OCI-LY1 (cell line): Measurements from ENCODE around the gene TRA2A.

Experiments used
- H2AFZ ChIP-seq: fragments of 200-600 bp; sonication (generic), shearing (Covaris generic); 2 replicates; pipeline ENCODE4 v1.6.0; 2014; ENCODE audit warnings: antibody characterized with exemption, mild to moderate bottlenecking, low read length
- H3F3A ChIP-seq: fragments of 200-600 bp; sonication (generic), shearing (Covaris generic); 2 replicates; pipeline ENCODE4 v1.6.0; 2014; ENCODE audit warnings: mild to moderate bottlenecking, antibody characterized with exemption, low read length, moderate library complexity; ENCODE audit not compliant: insufficient read depth
- H3K27ac ChIP-seq: fragments of 200-600 bp; sonication (generic); 2 replicates; pipeline ENCODE4 v1.5.1; 2014; ENCODE audit warnings: low read length, mixed run types, mild to moderate bottlenecking, low read depth; ENCODE audit not compliant: poor library complexity, severe bottlenecking
- H3K27me3 ChIP-seq: fragments of 200-600 bp; sonication (generic); 2 replicates; pipeline ENCODE4 v1.6.0; 2014; ENCODE audit warnings: antibody characterized with exemption, mild to moderate bottlenecking, low read length, moderate library complexity; ENCODE audit not compliant: insufficient read depth
- H3K36me3 ChIP-seq: fragments of 200-600 bp; sonication (generic); 2 replicates; pipeline ENCODE4 v1.6.1; 2014; ENCODE audit warnings: mild to moderate bottlenecking, antibody characterized with exemption, low read length, moderate library complexity, mixed read lengths; ENCODE audit not compliant: insufficient read depth
- H3K4me1 ChIP-seq: fragments of 200-600 bp; sonication (generic); 2 replicates; pipeline ENCODE4 v1.5.1; 2014; ENCODE audit warnings: mild to moderate bottlenecking, low read length, moderate library complexity; ENCODE audit not compliant: insufficient read depth, severe bottlenecking
- H3K4me2 ChIP-seq: fragments of 200-600 bp; sonication (generic), shearing (Covaris generic); 2 replicates; pipeline ENCODE4 v1.6.1; 2014; ENCODE audit warnings: low read length
- H3K4me3 ChIP-seq: fragments of 200-600 bp; sonication (generic); 2 replicates; pipeline ENCODE4 v1.5.1; 2014; ENCODE audit warnings: low read length, low read depth, mild to moderate bottlenecking, mixed read lengths; ENCODE audit not compliant: poor library complexity, severe bottlenecking
- H3K79me2 ChIP-seq: fragments of 200-600 bp; shearing (Covaris generic); 2 replicates; pipeline ENCODE4 v1.6.1; 2016; ENCODE audit warnings: mixed run types, low read length, mixed read lengths; ENCODE audit not compliant: insufficient read depth
- H3K9ac ChIP-seq: fragments of 200-600 bp; sonication (generic), shearing (Covaris generic); 2 replicates; pipeline ENCODE4 v1.6.1; 2014; ENCODE audit warnings: mild to moderate bottlenecking, low read length, mixed read lengths
- H3K9me2 ChIP-seq: fragments of 200-600 bp; sonication (generic), shearing (Covaris generic); 2 replicates; pipeline ENCODE4 v1.6.1; 2014; ENCODE audit warnings: low read depth, mild to moderate bottlenecking, low read length, mixed read lengths
- H3K9me3 ChIP-seq: fragments of 200-600 bp; shearing (Covaris generic); 2 replicates; pipeline ENCODE4 v1.6.1; 2014; ENCODE audit warnings: low read length, mixed read lengths
- H4K20me1 ChIP-seq: fragments of 200-600 bp; sonication (generic), shearing (Covaris generic); 2 replicates; pipeline ENCODE4 v1.6.0; 2016; ENCODE audit warnings: mild to moderate bottlenecking, low read length; ENCODE audit not compliant: insufficient read depth
- CTCF ChIP-seq: fragments of 200-600 bp; sonication (generic), shearing (Covaris generic); IDR thresholded peaks from 2 replicates; pipeline ENCODE4 v1.5.1; 2017; ENCODE audit warnings: mild to moderate bottlenecking, antibody characterized with exemption, low read length, moderate library complexity, mixed read lengths
- EZH2 ChIP-seq: fragments of 200-600 bp; sonication (generic), shearing (Covaris generic); IDR thresholded peaks from 2 replicates; pipeline ENCODE4 v1.8.0; 2017; ENCODE audit warnings: borderline replicate concordance, mixed run types, mild to moderate bottlenecking, antibody characterized with exemption, low read length, moderate library complexity, mixed read lengths

Gene TRA2A

GRCh38 chr7:23469150-23469960 is 62.4 kb downstream of the TRA2A start:
- peak overlapping the region; percentile 86 for H3K4me3 ChIP-seq
- H2AFZ ChIP-seq, result no peak overlapping the region
- peaks cover 47% of the 10 kb centered on the region for H3K4me1 ChIP-seq
- H3K79me2 ChIP-seq, result peaks cover 64% of the 10 kb centered on the region
- H3K36me3 ChIP-seq, result peaks cover 15% of the 10 kb centered on the region; the same call in 1 of the 2 replicates
- H3K27me3 ChIP-seq, result no peaks in the 10 kb centered on the region
- H3K9me3 ChIP-seq, result no peaks in the 10 kb centered on the region
- peaks cover 12% of the 10 kb centered on the region for H3F3A ChIP-seq
- H3K9me2 ChIP-seq, result no peaks in the 10 kb centered on the region
- H4K20me1 ChIP-seq, result no peaks in the 10 kb centered on the region
- H3K27ac ChIP-seq, result peak overlapping the region; percentile 99
- no peak for TF ChIP-seq EZH2
- no peak; the same call in 1 of the 2 replicates for TF ChIP-seq CTCF
- peak overlapping the region; percentile 92 for H3K9ac ChIP-seq
- peak overlapping the region; percentile 81 for H3K4me2 ChIP-seq

GRCh38 chr7:23468526-23469149 is 63.1 kb downstream of the TRA2A start:
- Histone ChIP-seq H2AFZ (no peak overlapping the region), H3K27ac (peak overlapping the region; percentile 99), H3K9me2 (no peaks in the 10 kb centered on the region), H3K79me2 (peaks cover 71% of the 10 kb centered on the region), H3K4me1 (peaks cover 54% of the 10 kb centered on the region), H3K27me3 (no peaks in the 10 kb centered on the region), H3K4me3 (peak overlapping the region; percentile 86), H3K36me3 (peaks cover 15% of the 10 kb centered on the region; the same call in 1 of the 2 replicates), H3F3A (peaks cover 12% of the 10 kb centered on the region), H3K9me3 (no peaks in the 10 kb centered on the region), H4K20me1 (no peaks in the 10 kb centered on the region), H3K9ac (peak overlapping the region; percentile 92), H3K4me2 (peak overlapping the region; percentile 81)
- no peak for TF ChIP-seq EZH2
- TF ChIP-seq CTCF, result no peak

- Histone ChIP-seq H4K20me1 (no peaks in the 10 kb centered on the region), H3K4me1 (peaks cover 54% of the 10 kb centered on the region), H3K9me3 (no peaks in the 10 kb centered on the region), H3F3A (peaks cover 12% of the 10 kb centered on the region), H3K4me3 (peak overlapping the region; percentile 86), H3K9ac (peak overlapping the region; percentile 92), H3K36me3 (peaks cover 15% of the 10 kb centered on the region; the same call in 1 of the 2 replicates), H3K9me2 (no peaks in the 10 kb centered on the region), H3K79me2 (peaks cover 73% of the 10 kb centered on the region), H3K27me3 (no peaks in the 10 kb centered on the region), H3K4me2 (peak overlapping the region; percentile 81), H2AFZ (no peak overlapping the region), H3K27ac (peak overlapping the region; percentile 99)
- no peak for TF ChIP-seq CTCF
These were observed 63.8 kb downstream of the TRA2A start for GRCh38 chr7:23467806-23468525.
